Lower leg skin (tissue), 3 donors: ENCODE measurements around the gene MEX3D.

Experiments used
- CTCF ChIP-seq, 3 donors: fragments of 450-650 bp; IDR thresholded peaks; one replicate each; pipeline ENCODE4 v1.5.1; 2016; ENCODE audit warnings: antibody characterized with exemption in 3 of 3, mild to moderate bottlenecking in 3 of 3, moderate library complexity in 2 of 3
- POLR2A ChIP-seq, 2 donors: fragments of 450-650 bp; IDR thresholded peaks; one replicate each; pipeline ENCODE4 v1.6.1; 2016 to 2017; ENCODE audit warnings: antibody characterized with exemption in 2 of 2, mild to moderate bottlenecking in 1 of 2, moderate library complexity in 1 of 2

GRCh38 chr19:1514986-1515721 lies 53.0 kb downstream of the MEX3D start:
- TF ChIP-seq CTCF (IDR thresholded peaks at IDR 0.05) (no peak), POLR2A (IDR thresholded peaks at IDR 0.05) (no peak)
